ENCODE measurements around the gene DSCAML1.
"Not testable (repeated sequence)": the region's sequence is repeated elsewhere in the genome, so short reads cannot be mapped to it uniquely, and the experiment has no call there.

Gene DSCAML1

GRCh38 chr11:117465236-117465997 is 331.6 kb downstream of the DSCAML1 start:
- no peak for DNase-seq (ENCODE audit: low read depth)

DNA sequence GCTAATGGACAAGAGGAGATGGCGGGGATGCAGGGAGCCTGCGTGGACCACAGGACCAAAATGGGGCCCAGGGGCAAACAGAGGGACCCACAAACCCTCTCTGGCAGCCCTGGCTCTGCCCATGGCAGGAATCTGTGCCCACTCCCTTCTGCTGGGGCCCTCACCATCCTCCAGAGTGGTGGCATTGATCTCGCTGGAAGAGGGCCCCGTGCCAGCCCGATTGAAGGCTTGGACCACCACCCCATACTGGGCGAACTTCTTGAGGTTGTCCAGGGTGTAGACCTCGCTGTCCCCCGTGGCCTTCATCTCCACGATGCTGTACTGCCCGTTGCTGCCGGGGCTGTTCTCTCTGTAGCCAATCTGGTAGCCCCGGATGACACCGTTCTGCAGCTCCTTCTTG is 332.2 kb downstream of the DSCAML1 start:
- DNase-seq (ENCODE audit: low read depth), result no peak

- no peak for DNase-seq (ENCODE audit: low read depth)
Measured at GRCh38 chr11:117462864-117463247, 334.2 kb downstream of the DSCAML1 start.

DNA sequence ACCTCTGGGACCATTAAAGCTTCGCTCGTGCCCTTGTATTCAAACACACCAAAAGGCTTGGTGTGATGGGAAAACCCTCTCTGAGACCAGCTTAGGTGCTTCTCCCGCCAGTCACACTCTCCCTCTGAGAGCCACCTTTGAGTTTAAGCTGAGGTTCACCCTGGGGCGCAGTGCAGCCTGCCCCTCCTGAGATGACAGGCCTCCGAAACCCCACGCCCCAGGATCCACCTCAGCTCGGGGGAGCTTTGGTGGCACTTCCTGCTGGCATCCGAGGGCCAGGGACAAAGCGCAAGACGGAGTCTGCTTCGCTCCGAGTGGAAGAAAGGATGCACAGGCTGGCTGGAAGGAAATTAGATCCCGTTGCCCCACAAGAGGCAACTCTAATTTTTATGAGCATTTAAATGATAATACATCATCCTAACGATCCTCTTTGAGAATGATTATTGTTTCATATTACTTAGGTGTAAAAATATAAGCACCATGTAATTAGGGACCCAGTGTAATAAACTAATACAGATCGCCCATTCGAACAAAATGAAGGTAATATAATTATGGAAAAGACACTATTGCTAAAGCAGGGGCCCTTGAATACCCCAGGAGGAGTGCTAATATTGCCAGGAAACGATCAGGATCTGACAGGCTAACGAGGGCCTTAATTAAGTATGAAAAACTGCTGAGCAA is 334.7 kb downstream of the DSCAML1 start:
- no peak for DNase-seq (ENCODE audit: low read depth)

- DNase-seq (ENCODE audit: low read depth), result no peak
Measured at GRCh38 chr11:117461396-117462182, 335.4 kb downstream of the DSCAML1 start.

- DNase-seq (ENCODE audit: low read depth), result no peak
Measured at GRCh38 chr11:117459979-117460300, 337.1 kb downstream of the DSCAML1 start.

- no peak for DNase-seq (ENCODE audit: low read depth)
Measured at GRCh38 chr11:117459123-117459978, 337.7 kb downstream of the DSCAML1 start.

- no peak for DNase-seq (ENCODE audit: low read depth)
Measured at GRCh38 chr11:117458275-117459122, 338.5 kb downstream of the DSCAML1 start.

GRCh38 chr11:117457835-117458234 is 339.2 kb downstream of the DSCAML1 start:
- DNase-seq (ENCODE audit: low read depth), result no peak

- DNase-seq (ENCODE audit: low read depth), result no peak
Measured at GRCh38 chr11:117457031-117457785, 339.8 kb downstream of the DSCAML1 start.

GRCh38 chr11:117456721-117457029 is 340.3 kb downstream of the DSCAML1 start:
- DNase-seq (ENCODE audit: low read depth), result not testable (repeated sequence)

GRCh38 chr11:117456027-117456720 is 340.8 kb downstream of the DSCAML1 start:
- DNase-seq (ENCODE audit: low read depth), result no peak

DNA sequence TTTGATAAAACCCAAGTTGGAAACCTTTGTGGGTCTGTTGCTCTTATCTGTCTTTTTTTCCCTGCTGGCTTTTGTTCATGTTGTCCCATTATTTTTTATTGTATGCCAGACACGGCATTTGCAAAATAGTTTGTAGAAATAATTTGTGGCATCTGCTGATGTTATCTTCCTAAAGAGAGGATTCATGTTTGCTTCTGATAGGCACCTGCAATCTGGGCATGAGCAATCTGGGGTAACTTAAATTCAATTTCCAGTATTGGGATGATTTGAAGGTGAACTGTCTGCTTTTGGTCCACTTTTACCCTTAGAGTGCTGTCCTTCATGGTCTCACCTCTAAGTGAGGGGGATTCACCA is 342.5 kb downstream of the DSCAML1 start:
- DNase-seq (ENCODE audit: low read depth), result no peak

DNA sequence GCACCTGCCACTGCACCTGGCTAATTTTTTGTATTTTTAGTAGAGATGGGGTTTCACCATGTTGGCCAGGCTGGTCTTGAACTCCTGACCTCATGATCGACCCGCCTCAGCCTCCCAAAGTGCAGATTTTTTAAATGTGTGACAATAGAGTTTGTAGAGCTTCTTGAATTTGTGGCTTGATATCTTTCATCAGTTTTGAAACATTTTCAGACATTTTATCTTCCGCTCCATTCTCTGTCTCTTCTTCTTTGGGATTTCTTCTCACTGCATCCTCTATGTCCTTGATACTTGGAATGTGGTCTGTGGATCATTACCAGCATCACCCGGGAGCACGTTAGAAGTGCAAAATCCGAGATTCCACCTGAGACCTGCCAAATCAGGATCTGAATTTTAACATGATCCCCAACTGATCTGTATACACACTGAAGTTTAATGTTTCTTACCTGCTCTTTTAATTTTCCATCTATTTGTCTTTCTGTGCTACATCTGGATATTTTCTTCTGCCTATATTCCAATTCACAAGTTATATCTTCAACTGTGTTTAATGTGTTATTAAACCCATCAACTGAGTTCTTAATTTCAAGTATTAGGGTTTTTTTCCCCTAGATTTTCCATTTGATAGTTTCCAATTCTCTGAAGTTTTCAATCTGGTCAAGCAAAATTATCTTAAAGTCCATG is 343.0 kb downstream of the DSCAML1 start:
- DNase-seq (ENCODE audit: low read depth), result no peak

- DNase-seq (ENCODE audit: low read depth), result no peak
Measured at GRCh38 chr11:117449111-117449693, 347.8 kb downstream of the DSCAML1 start.

DNA sequence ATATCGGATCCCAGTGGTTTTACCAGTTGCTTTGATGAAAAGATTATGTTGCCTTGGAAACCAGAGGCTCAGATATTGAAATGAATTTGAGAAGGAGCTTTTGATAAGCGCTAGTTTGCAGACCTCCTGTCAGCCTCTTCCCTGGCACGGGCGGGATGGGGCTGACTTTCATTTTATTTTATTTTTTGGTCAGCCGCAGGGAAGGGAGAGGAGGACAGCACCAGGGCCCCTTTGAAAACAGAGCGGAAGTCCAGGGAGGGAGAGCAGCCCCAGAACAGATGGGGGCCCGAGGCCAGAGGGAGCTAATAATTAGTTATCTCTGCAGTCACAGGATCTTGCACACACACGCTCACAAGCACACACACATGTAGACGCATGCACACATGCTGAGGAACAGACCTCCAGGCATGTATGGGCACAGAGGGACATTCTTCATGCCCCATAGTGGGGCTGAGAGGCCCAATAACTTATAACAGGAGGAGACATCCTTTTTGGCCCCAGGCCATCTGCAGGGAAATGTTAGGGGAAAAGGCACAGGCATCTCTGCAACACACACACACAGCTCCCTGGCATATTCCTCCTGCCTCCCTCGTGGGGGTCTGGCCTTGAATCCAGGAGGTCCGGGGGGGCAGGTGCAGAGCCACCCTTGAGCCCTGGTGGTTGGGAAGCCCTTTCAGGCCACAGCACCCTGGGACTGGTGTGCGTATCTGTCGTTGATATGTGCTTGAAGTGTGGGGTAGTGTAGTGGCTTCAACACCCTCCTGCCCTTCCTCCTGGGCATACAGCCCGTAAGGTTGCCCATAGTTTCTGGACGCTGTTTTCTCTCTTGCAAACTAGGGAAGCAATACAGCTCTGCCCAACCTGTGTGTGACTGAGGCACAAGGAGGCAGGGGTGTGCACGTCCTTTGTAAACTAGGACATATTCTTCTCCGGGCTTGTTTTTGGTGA is 352.0 kb downstream of the DSCAML1 start:
- DNase-seq (ENCODE audit: low read depth), result no peak

- no peak for DNase-seq (ENCODE audit: low read depth)
Measured at GRCh38 chr11:117444256-117444655, 352.8 kb downstream of the DSCAML1 start.
